DOHH2 (cell line): Measurements from ENCODE around the gene ECT2.

ENCODE experiments used
- CTCF ChIP-seq: fragments of 200-600 bp; sonication (generic); IDR thresholded peaks from one replicate; pipeline ENCODE4 v1.5.1; 2014; ENCODE audit warnings: antibody characterized with exemption, mild to moderate bottlenecking, low read depth, low read length; ENCODE audit not compliant: poor library complexity, severe bottlenecking
- EZH2phosphoT487 ChIP-seq: fragments of 200-600 bp; sonication (generic); IDR thresholded peaks from 2 replicates; pipeline ENCODE4 v1.6.1; 2017; ENCODE audit warnings: borderline replicate concordance, mild to moderate bottlenecking, antibody characterized with exemption, low read length, moderate library complexity, mixed read lengths

GRCh38 chr3:172705170-172705569, 45.4 kb upstream of the ECT2 start:
- TF ChIP-seq CTCF (no peak), EZH2phosphoT487 (no peak)
